ENCODE results near the gene REV3L. TPM values are rescaled to one million over a fixed set of nuclear protein-coding genes. Genes with fewer than 3 reads are reported as not detected.

REV3L gene
- total and polyA plus RNA-seq, 2 of the 13 experiments (the other 11 are each of a cell fraction or from before 2014, with no cell fraction given) = 12.8 to 31.3 TPM

DNA sequence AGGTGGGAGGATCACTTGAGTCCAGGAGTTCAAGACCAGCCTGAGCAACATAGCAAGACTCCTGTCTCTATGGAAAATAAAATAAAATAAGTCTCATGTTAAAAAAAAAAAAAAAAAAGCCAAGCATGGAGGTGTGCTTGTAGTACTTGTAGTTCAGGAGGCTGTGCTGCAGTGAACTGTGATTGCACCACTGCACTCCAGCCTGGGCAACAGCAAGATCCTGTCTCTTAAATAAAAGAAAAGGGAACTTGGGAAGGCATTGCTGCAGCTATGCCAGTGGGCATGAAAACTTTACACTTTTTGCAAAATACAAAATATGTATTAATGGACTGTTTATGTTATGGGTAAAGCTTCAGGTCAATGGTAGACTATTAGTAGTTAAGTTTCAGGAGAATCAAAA, 37.5 kb upstream of the REV3L start:
- in situ Hi-C loops (cut with HindIII; ENCODE audit: extremely low pct_ligation_motif_present, low pct_unique_long_range_greater_than_20kb) = no loop called here
- peaks cover 7% of the 10 kb centered on the region; the same call in 1 of the 2 replicates for H3K4me1 ChIP-seq (ENCODE audit: insufficient read depth, low read length)
- FAIRE-seq = no peak
- H3K9ac ChIP-seq (ENCODE audit: insufficient read depth, low read depth, low read length) = no peak overlapping the region
- no peaks in the 10 kb centered on the region for H3K9me3 ChIP-seq (ENCODE audit: low read length)
- intact Hi-C loops (cut with micrococcal nuclease; ENCODE audit: unreplicated experiment) = no loop called here
- no peaks in the 10 kb centered on the region for H3K27me3 ChIP-seq (ENCODE audit: control insufficient read depth in 1 of 2, insufficient read depth in 2 of 2, low read length in 2 of 2)
- DNase-seq (ENCODE audit: low spot score) = no peak
- no TSS peak for BruUV-seq (replicated peaks)
- no peak for ATAC-seq
- H3K36me3 ChIP-seq (replicated peaks in 1 of 2; ENCODE audit: control insufficient read depth in 1 of 2, insufficient read depth in 2 of 2, low read length in 2 of 2) = no peaks in the 10 kb centered on the region
- CTCF ChIA-PET (ENCODE audit: low intra/inter-chr PET ratio, low total read pairs) = no interaction called here
- no peak overlapping the region for H2AFZ ChIP-seq (ENCODE audit: low read length)
- no peak overlapping the region for H3K4me2 ChIP-seq (ENCODE audit: low read depth, low read length)
- POLR2A ChIA-PET = no interaction called here
- no peak overlapping the region for H3K27ac ChIP-seq (ENCODE audit: extremely low read length, insufficient read depth, low read length)
- H4K20me1 ChIP-seq (ENCODE audit: insufficient read depth, low read length) = no peaks in the 10 kb centered on the region
- no peak overlapping the region for H3K4me3 ChIP-seq (replicated peaks in 1 of 3; ENCODE audit: insufficient read depth in 1 of 3, low read depth in 2 of 3, low read length in 3 of 3)
- no peaks in the 10 kb centered on the region for H3K79me2 ChIP-seq (ENCODE audit: insufficient read depth, low read length)
- TF ChIP-seq ZNF432 (CRISPR knock-in tag; IDR thresholded peaks at IDR 0.05; ENCODE audit: borderline replicate concordance) (no peak), ATF7-NPFF (CRISPR knock-in tag; IDR thresholded peaks at IDR 0.05; ENCODE audit: low read depth) (no peak), GFI1 (CRISPR knock-in tag; IDR thresholded peaks at IDR 0.05; ENCODE audit: borderline replicate concordance) (no peak), ZNF564 (CRISPR knock-in tag; IDR thresholded peaks at IDR 0.05) (no peak), JUN (CRISPR knock-in tag; IDR thresholded peaks at IDR 0.05) (no peak), TFDP2 (CRISPR knock-in tag; IDR thresholded peaks at IDR 0.05) (no peak), PBX3 (CRISPR knock-in tag; IDR thresholded peaks at IDR 0.05; ENCODE audit: borderline replicate concordance) (no peak), ARID5B (CRISPR knock-in tag; IDR thresholded peaks at IDR 0.05) (no peak), KLF15 (CRISPR knock-in tag; IDR thresholded peaks at IDR 0.05; ENCODE audit: borderline replicate concordance) (no peak), ZNF431 (CRISPR knock-in tag; IDR thresholded peaks at IDR 0.05; ENCODE audit: borderline replicate concordance, low read depth) (no peak), ZBTB2 (CRISPR knock-in tag; IDR thresholded peaks at IDR 0.05; ENCODE audit: low read depth) (no peak), EEA1 (CRISPR knock-in tag; IDR thresholded peaks at IDR 0.05; ENCODE audit: borderline replicate concordance) (no peak), MAZ (IDR thresholded peaks at IDR 0.05; ENCODE audit: borderline replicate concordance, low read depth, low read length) (no peak), MAZ (CRISPR knock-in tag; IDR thresholded peaks at IDR 0.05; ENCODE audit: low read depth) (no peak)
- TF ChIP-seq, protein P1, sequence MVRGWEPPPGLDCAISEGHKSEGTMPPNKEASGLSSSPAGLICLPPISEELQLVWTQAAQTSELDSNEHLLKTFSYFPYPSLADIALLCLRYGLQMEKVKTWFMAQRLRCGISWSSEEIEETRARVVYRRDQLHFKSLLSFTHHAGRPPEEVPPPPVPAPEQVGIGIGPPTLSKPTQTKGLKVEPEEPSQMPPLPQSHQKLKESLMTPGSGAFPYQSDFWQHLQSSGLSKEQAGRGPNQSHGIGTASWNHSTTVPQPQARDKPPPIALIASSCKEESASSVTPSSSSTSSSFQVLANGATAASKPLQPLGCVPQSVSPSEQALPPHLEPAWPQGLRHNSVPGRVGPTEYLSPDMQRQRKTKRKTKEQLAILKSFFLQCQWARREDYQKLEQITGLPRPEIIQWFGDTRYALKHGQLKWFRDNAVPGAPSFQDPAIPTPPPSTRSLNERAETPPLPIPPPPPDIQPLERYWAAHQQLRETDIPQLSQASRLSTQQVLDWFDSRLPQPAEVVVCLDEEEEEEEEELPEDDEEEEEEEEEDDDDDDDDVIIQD (CRISPR knock-in tag; IDR thresholded peaks at IDR 0.05; ENCODE audit: low read depth) = no peak

All from HepG2 (cell line).